SH-SY5Y (cell line): ENCODE measurements around the gene HSD17B11.

ENCODE experiments used
- GATA2 ChIP-seq: IDR thresholded peaks from 2 replicates; pipeline ENCODE4 v1.6.1; 2011; ENCODE audit warnings: mild to moderate bottlenecking, low read depth, low read length
- GATA3 ChIP-seq: IDR thresholded peaks from 2 replicates; pipeline ENCODE4 v1.6.1; 2011; ENCODE audit warnings: low read depth, mild to moderate bottlenecking, low read length, moderate library complexity

DNA sequence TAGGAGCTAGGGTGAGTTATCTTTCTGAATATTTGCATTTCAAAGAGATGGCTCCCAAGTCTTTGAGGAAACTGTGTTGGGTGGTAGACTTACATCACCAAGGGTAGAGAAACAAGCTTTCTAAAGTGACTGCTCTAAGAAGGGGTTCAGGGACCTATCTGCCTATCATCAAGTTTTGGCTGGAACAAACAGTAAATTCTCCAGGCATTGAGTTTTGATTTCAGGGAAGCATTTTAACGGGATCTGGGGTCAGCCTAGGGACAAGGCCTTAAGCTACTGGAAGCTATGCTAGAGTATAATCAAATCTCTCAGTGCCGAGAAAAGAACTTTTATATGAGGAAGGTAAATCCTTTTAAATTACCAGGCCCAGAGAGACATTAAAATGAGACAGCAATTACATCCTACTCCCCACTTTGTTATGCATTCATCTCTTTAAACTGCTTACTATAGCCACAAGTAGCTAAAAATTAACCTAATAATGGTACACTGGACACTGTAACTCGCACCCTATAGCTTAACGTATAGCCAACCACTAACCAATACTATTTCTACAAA is 29.4 kb upstream of the HSD17B11 start:
- TF ChIP-seq GATA3 (no peak), GATA2 (no peak)
